Measurements from ENCODE around the gene ZNF385C. TPM values are rescaled to one million over a fixed set of nuclear protein-coding genes. Genes with fewer than 3 reads are reported as not detected.

The ZNF385C gene
- total RNA-seq, 2 experiments from 2014 or later: 0.67 to 0.85 TPM

DNA sequence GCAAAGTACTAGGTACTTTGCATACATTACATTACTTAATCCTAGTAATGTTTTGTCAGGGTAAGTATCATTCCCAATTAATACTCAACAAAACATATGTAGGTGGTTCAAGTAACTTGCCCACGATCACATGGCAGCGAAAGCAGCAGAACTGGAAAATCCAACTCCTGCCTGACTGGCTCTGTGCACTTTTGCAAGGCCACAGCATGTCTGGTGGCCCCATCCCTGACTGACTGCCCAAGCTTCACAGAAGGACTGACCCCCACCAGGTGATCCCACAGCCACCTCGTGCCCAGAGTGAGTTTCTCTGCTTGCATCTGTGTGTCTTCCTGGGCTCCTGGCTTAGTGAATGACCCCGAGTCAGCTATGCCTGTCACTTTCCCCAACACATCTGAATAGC, 120.3 kb downstream of the ZNF385C start:
- Histone ChIP-seq H3K9me3 (ENCODE audit: low read length) (no peaks in the 10 kb centered on the region), H3K4me2 (ENCODE audit: low read length) (no peak overlapping the region), H3K79me2 (ENCODE audit: insufficient read depth, low read depth, low read length) (no peaks in the 10 kb centered on the region), H3K4me1 (ENCODE audit: insufficient read depth, low read length, poor library complexity, severe bottlenecking) (no peaks in the 10 kb centered on the region), H3K9me2 (ENCODE audit: insufficient read depth, low read length) (no peaks in the 10 kb centered on the region), H4K20me1 (ENCODE audit: insufficient read depth, low read length) (no peaks in the 10 kb centered on the region), H3K27ac (ENCODE audit: low read depth, low read length, poor library complexity, severe bottlenecking) (no peak overlapping the region), H3K36me3 (ENCODE audit: insufficient read depth, low read length) (peaks cover 94% of the 10 kb centered on the region), H3K4me3 (ENCODE audit: low read depth, low read length, poor library complexity, severe bottlenecking) (no peak overlapping the region), H2AFZ (ENCODE audit: low read length) (no peak overlapping the region)
- intact Hi-C loops (cut with micrococcal nuclease; ENCODE audit: unreplicated experiment): no loop called here
- ChIA-PET CTCF (ENCODE audit: unreplicated experiment) (no interaction called here), POLR2A (no interaction called here)
- no peak for DNase-seq (ENCODE audit: low spot score)
- no peak for TF ChIP-seq EZH2phosphoT487 (IDR thresholded peaks at IDR 0.05; ENCODE audit: borderline replicate concordance, low read depth, low read length)
- TF ChIP-seq CTCF (conservative IDR thresholded peaks at IDR 0.05; ENCODE audit: low read length): no peak
- BruUV-seq (replicated peaks): no TSS peak

GRCh38 chr17:41976142-41976768, 122.0 kb downstream of the ZNF385C start:
- BruUV-seq (replicated peaks): no TSS peak
- Histone ChIP-seq H3K27ac (ENCODE audit: low read depth, low read length, poor library complexity, severe bottlenecking) (no peak overlapping the region), H3K4me1 (ENCODE audit: insufficient read depth, low read length, poor library complexity, severe bottlenecking) (no peaks in the 10 kb centered on the region), H3K4me3 (ENCODE audit: low read depth, low read length, poor library complexity, severe bottlenecking) (no peak overlapping the region), H3K36me3 (ENCODE audit: insufficient read depth, low read length) (peaks cover 93% of the 10 kb centered on the region), H3K4me2 (ENCODE audit: low read length) (no peak overlapping the region), H3K9me3 (ENCODE audit: low read length) (no peaks in the 10 kb centered on the region), H3K9me2 (ENCODE audit: insufficient read depth, low read length) (no peaks in the 10 kb centered on the region), H2AFZ (ENCODE audit: low read length) (no peak overlapping the region), H4K20me1 (ENCODE audit: insufficient read depth, low read length) (no peaks in the 10 kb centered on the region), H3K79me2 (ENCODE audit: insufficient read depth, low read depth, low read length) (no peaks in the 10 kb centered on the region)
- DNase-seq (ENCODE audit: low spot score): no peak
- CTCF ChIA-PET (ENCODE audit: unreplicated experiment): no interaction called here
- intact Hi-C loops (cut with micrococcal nuclease; ENCODE audit: unreplicated experiment): no loop called here
- POLR2A ChIA-PET: interaction anchor here (0.6 to 1.2 kb wide), 2 partner anchors 9 to 41 kb away, joined by 3 read pairs; partner anchors contain the start of gene DNAJC7
- TF ChIP-seq EZH2phosphoT487 (IDR thresholded peaks at IDR 0.05; ENCODE audit: borderline replicate concordance, low read depth, low read length) (no peak), CTCF (conservative IDR thresholded peaks at IDR 0.05; ENCODE audit: low read length) (no peak)

Other genes with a start within 250 kb of the ZNF385C start
- 29.9 and 35.4 TPM in 2 replicates for gene KLHL11, start 233.1 kb downstream of the ZNF385C start, total RNA-seq (2014; rRNA removed; shearing (Covaris generic))
- gene KLHL11, start 233.1 kb downstream of the ZNF385C start, total RNA-seq (2022): 20.5 and 20.9 TPM in 2 replicates
- 102 and 105 TPM in 2 replicates for gene ACLY, start 179.5 kb downstream of the ZNF385C start, total RNA-seq (2014; rRNA removed; shearing (Covaris generic))
- gene ACLY, start 179.5 kb downstream of the ZNF385C start, total RNA-seq (2022): 203 and 222 TPM in 2 replicates
- 1.1 and 3.2 TPM in 2 replicates for gene ODAD4, start 167.9 kb downstream of the ZNF385C start, total RNA-seq (2014; rRNA removed; shearing (Covaris generic))
- gene ODAD4, start 167.9 kb downstream of the ZNF385C start, total RNA-seq (2022): 1.3 TPM in 2 replicates
- gene CNP, start 131.7 kb downstream of the ZNF385C start, total RNA-seq (2014; rRNA removed; shearing (Covaris generic)): 33.8 and 34.1 TPM in 2 replicates
- 43.9 and 50.6 TPM in 2 replicates for gene CNP, start 131.7 kb downstream of the ZNF385C start, total RNA-seq (2022)
- gene DNAJC7, start 81.0 kb downstream of the ZNF385C start, total RNA-seq (2014; rRNA removed; shearing (Covaris generic)): 76.4 and 87.1 TPM in 2 replicates
- gene DNAJC7, start 81.0 kb downstream of the ZNF385C start, total RNA-seq (2022): 118 and 124 TPM in 2 replicates
- gene NKIRAS2, start 78.4 kb downstream of the ZNF385C start, total RNA-seq (2014; rRNA removed; shearing (Covaris generic)): 34.8 and 40.2 TPM in 2 replicates
- 32.8 and 38.1 TPM in 2 replicates for gene NKIRAS2, start 78.4 kb downstream of the ZNF385C start, total RNA-seq (2022)
- gene C17orf113, start 47.9 kb downstream of the ZNF385C start, total RNA-seq (2014; rRNA removed; shearing (Covaris generic)): 0.10 and 0.25 TPM in 2 replicates
- 0.25 TPM in 1 of 2 replicates, not detected in the other for gene C17orf113, start 47.9 kb downstream of the ZNF385C start, total RNA-seq (2022)
- 7.7 and 10.3 TPM in 2 replicates for gene DHX58, start 14.2 kb upstream of the ZNF385C start, total RNA-seq (2014; rRNA removed; shearing (Covaris generic))
- 19.4 and 23.7 TPM in 2 replicates for gene DHX58, start 14.2 kb upstream of the ZNF385C start, total RNA-seq (2022)
- 56.1 and 73.0 TPM in 2 replicates for gene KAT2A, start 22.9 kb upstream of the ZNF385C start, total RNA-seq (2014; rRNA removed; shearing (Covaris generic))
- 89.8 and 95.2 TPM in 2 replicates for gene KAT2A, start 22.9 kb upstream of the ZNF385C start, total RNA-seq (2022)
- gene HSPB9, start 24.3 kb upstream of the ZNF385C start, total RNA-seq (2014; rRNA removed; shearing (Covaris generic)): 0.16 TPM in 1 of 2 replicates, not detected in the other
- not detected in 2 replicates for gene HSPB9, start 24.3 kb upstream of the ZNF385C start, total RNA-seq (2022)
- gene RAB5C, start 56.5 kb upstream of the ZNF385C start, total RNA-seq (2014; rRNA removed; shearing (Covaris generic)): 37.3 and 50.1 TPM in 2 replicates
- 60.6 and 61.2 TPM in 2 replicates for gene RAB5C, start 56.5 kb upstream of the ZNF385C start, total RNA-seq (2022)
- gene KCNH4, start 82.7 kb upstream of the ZNF385C start, total RNA-seq (2014; rRNA removed; shearing (Covaris generic)): not detected in 2 replicates
- not detected in 2 replicates for gene KCNH4, start 82.7 kb upstream of the ZNF385C start, total RNA-seq (2022)
- gene HCRT, start 87.0 kb upstream of the ZNF385C start, total RNA-seq (2014; rRNA removed; shearing (Covaris generic)): not detected in 2 replicates
- not detected in 2 replicates for gene HCRT, start 87.0 kb upstream of the ZNF385C start, total RNA-seq (2022)
- 30.0 and 30.7 TPM in 2 replicates for gene GHDC, start 96.0 kb upstream of the ZNF385C start, total RNA-seq (2014; rRNA removed; shearing (Covaris generic))
- 25.0 and 33.2 TPM in 2 replicates for gene GHDC, start 96.0 kb upstream of the ZNF385C start, total RNA-seq (2022)
- 32.4 and 33.3 TPM in 2 replicates for gene STAT5B, start 177.9 kb upstream of the ZNF385C start, total RNA-seq (2014; rRNA removed; shearing (Covaris generic))
- 46.7 and 50.5 TPM in 2 replicates for gene STAT5B, start 177.9 kb upstream of the ZNF385C start, total RNA-seq (2022)
- 1.9 and 3.8 TPM in 2 replicates for gene STAT5A, start 190.0 kb upstream of the ZNF385C start, total RNA-seq (2014; rRNA removed; shearing (Covaris generic))
- gene STAT5A, start 190.0 kb upstream of the ZNF385C start, total RNA-seq (2022): 7.9 TPM in 2 replicates

Data from OCI-LY7 (cell line).